HL-60/S4 treated with phorbol 12-myristate 13-acetate at 8.2 ng/mL for 4 days and 3 days (cell line): Measurements from ENCODE around the gene GPR62.

Source experiments
- in situ Hi-C: fragments of 300-500 bp; cut with MboI; formaldehyde crosslinking; loops from 2 replicates; pipeline ENCODE4 v1.15.0; 2022; ENCODE audit warnings: low sequenced_read_pairs

GPR62 gene

GRCh38 chr3:51937611-51938450, 17.4 kb upstream of the GPR62 start:
- in situ Hi-C loops = no loop called here

- in situ Hi-C loops = no loop called here
These were observed 16.3 kb upstream of the GPR62 start for GRCh38 chr3:51938780-51939425.

DNA sequence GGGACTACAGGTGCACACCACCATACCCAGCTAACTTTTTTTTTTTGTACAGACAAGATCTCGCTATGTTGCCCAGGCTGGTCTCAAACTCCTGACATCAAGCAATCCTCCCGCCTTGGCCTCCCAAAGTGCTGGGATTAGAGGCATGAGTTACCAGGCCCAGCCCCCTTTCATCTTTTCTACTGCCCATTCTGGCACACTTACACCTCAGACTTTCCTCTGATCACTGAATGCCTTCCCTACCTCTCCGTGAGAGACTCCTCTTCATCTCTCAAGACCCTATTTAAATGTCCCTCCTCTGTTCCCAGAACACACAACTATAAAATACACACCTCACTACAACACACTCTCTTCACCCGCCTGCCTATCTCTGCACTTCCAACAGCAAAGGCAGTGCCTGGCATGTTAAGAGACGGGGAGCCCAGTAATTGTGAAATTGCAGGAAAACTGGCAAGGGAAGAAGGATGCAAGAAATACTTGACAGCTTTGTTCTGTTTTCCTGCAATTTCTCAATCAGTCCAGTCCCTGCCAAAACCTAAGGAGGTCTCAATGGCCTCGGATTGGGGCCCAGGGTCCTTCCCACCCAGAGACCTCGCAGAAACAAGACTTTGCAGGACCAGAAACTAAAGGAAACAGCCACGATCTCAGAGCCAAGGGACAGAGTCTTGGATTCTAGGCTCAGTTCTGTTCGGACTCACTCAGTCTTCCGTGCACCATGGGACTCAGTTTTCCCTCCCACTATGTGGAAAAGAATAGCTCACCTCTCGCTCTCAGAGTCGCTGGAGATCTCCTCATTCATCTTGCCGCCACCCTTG, 14.3 kb upstream of the GPR62 start:
- in situ Hi-C loops = no loop called here

DNA sequence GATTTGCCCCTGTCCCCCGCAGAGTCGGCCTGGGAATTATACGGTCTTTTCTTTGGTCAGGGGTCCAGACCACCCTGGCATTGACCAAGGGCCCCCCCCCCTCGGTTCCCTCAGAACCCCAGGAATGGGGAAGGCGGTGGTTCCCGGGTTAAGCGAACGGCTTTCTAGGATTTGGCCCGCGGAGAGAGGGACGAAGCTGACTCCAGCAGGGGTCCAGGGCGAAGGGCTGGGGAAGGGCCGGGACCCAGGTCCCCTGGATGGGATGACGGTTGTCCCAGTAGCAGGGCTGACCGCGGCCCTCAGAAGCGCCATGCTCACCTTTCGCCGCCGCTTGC, 13.8 kb upstream of the GPR62 start:
- in situ Hi-C loops = no loop called here

GRCh38 chr3:51941798-51942602, 13.2 kb upstream of the GPR62 start, which contains the start of the genes PARP3 and RRP9:
TSS of gene PARP3 (plus strand) at chr3:51942363. CDS start at chr3:51943356, 993 bp downstream.
TSS of gene RRP9 (minus strand) at chr3:51941904. CDS start at chr3:51941867, 37 bp downstream.
- in situ Hi-C loops = no loop called here

- in situ Hi-C loops = no loop called here
These were observed 12.4 kb upstream of the GPR62 start for GRCh38 chr3:51942603-51943450.

DNA sequence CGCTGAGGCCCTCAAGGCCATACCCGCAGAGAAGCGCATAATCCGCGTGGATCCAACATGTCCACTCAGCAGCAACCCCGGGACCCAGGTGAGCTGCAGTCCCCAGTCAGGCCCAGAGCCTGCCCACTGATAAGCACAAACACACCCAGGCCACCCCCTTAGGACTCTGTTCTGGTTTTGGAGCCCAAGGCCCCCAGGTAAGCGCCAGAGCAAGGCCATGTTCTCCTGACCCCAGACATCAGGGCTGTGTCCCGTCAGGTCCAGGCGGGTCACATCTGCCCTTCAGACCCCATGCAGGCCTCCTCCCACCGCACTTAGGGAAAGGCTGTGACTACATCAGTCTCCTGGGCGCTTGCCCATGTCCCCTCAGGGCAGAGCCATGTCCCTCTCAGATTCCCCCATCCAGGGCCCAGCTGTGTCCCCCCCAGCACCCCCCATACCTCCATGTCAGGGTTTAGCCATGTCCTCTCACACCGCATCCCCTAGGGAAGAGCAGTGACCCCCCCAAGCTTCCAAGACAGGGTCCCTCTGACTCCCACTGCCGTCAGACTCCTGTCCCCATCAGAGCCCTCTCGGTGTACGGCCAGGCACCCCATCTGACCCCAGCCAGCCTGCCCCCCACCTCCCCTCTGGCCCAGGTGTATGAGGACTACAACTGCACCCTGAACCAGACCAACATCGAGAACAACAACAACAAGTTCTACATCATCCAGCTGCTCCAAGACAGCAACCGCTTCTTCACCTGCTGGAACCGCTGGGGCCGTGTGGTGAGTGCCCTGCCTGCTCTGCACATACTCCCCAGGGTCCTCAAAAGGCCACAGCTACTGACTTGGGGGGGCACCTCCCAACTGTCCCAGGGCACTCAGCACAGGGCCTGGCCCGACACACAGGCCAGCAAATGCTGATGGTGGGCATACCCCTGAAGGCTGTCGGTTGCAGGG, 11.5 kb upstream of the GPR62 start:
- in situ Hi-C loops = no loop called here

DNA sequence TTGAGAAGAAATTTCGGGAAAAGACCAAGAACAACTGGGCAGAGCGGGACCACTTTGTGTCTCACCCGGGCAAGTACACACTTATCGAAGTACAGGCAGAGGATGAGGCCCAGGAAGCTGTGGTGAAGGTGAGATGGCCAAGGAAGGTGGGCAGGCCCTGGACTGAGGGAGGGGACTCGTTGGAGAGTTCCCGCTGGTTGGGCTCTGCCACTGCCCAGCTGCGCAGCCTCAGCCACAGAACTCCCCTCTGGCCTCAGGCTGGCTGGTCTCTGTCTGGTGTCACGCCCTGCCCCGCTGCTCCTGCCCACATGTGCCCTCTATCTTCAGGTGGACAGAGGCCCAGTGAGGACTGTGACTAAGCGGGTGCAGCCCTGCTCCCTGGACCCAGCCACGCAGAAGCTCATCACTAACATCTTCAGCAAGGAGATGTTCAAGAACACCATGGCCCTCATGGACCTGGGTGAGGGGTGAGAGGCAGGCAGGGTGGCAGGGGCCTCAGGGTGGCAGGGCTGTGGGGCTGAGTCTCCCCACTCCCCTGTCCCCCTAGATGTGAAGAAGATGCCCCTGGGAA, 10.6 kb upstream of the GPR62 start:
- in situ Hi-C loops = no loop called here

DNA sequence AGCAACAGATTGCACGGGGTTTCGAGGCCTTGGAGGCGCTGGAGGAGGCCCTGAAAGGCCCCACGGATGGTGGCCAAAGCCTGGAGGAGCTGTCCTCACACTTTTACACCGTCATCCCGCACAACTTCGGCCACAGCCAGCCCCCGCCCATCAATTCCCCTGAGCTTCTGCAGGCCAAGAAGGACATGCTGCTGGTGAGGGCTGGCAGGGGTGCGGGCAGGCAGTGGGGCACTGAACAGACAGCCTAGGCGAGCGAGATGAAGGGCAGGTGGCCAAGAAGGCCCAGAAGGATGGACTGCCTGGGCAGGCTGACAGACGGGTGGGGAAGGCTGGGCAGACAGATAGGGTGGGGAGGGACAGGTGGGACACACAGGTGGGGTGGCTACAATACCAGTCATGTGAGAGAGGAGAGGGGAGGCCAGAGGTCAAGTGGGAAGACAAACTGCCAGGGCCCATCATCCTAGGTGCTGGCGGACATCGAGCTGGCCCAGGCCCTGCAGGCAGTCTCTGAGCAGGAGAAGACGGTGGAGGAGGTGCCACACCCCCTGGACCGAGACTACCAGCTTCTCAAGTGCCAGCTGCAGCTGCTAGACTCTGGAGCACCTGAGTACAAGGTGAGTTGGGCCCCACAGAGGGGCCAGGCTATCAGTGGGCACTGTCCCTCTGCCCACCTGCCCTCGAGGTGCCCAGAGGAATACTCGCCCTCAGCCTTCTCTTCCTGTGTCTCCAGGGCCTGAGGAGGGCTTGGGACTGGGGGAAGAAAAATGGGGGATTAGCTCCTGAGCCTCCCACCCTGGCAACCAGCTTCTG, 9.9 kb upstream of the GPR62 start:
- in situ Hi-C loops = no loop called here

GRCh38 chr3:51945926-51946705, 9.1 kb upstream of the GPR62 start:
- in situ Hi-C loops = no loop called here

- in situ Hi-C loops = no loop called here
These were observed 8.4 kb upstream of the GPR62 start for GRCh38 chr3:51946796-51947195.

DNA sequence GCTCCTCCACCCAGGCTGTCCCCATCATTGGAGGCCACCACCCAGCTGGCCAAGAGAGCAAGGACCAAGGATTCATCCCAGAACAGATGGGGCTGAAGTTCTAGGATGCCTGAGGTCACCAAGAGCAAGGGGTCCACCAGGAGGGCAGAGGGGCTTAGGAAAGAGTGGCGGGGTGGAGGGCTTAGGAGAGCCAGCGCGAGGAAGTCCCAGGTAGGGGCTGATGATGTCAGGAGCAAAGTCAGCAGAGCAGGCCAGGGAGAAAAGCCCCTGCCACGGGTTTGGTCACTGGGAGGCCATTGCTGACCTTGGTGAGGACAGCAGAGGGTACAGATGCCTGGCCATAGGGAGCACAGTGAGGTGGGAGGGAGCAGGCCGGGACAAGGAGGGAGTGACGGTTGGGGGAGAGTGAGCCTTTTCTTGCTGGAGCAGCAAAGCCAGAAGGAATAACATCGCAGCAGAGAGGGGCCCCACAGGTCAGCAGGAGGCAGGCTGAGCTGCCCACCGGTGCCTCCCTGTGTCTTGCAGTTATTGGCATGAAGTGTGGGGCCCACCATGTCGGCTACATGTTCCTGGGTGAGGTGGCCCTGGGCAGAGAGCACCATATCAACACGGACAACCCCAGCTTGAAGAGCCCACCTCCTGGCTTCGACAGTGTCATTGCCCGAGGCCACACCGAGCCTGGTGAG, 7.8 kb upstream of the GPR62 start:
- in situ Hi-C loops = no loop called here

- in situ Hi-C loops = no loop called here
These were observed 7.1 kb upstream of the GPR62 start for GRCh38 chr3:51948016-51948580.

DNA sequence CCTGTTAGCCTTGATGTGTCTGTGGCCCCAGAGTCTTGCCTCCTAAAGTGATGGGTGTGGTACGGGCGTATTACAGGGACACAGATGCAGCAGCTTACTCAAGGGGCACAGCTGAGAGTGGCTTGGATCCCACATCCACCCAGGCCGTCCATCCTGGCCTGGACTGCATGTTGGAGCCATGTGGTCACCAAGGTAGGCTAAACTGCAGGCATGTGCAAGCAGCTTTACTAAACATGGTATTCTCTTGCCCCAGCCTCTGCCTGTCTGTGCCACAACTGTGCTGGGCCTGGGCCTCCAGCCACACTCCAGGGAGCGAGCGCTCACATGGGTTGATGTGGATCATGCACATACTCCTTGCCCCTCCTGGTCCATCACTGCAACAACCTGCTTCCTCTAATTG, 6.1 kb upstream of the GPR62 start:
- in situ Hi-C loops = no loop called here

DNA sequence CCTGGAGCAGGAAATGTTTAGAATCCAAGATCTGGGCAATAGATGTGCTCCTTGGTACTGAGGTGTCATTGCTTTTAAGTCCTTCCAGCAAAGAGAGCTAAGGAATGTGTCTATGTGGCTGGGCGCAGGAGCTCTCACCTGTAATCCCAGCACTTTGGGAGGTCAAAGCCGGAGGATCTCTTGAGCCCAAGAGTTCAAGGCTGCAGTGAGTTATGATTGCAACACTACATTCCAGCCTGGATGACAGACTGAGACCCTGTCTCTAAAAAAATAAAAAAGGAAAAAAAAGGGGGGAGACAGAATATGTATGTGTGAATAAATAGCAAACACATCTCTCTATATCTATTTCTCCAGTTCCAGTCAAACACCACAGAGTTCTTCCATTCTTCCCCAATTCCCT, 4.3 kb upstream of the GPR62 start:
- in situ Hi-C loops = no loop called here

DNA sequence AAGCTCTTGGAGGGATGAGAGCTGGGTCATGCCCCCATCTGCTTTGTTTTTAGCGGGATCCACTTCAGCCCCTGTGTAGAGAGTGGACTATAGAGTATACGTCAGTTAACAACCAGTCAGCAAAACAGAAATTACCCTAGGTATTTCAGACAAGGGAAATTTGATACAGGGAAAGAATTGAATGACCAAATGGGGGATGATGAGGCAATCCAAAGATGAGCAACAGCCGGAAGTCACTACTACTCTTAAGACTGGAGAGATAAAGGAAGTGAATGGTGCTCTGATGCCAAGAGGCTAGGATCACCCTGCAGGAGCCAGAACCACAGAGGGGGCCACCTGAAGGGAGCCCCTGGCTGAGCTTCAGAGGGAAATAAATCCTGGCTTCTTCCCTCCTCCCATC, 1.7 kb upstream of the GPR62 start:
- in situ Hi-C loops = no loop called here
